ES-I3 (cell line): Measurements from ENCODE around the gene CAPS.
"Not testable (repeated sequence)": the region's sequence is repeated elsewhere in the genome, so short reads cannot be mapped to it uniquely, and the experiment has no call there.

ENCODE experiments used
- H3K36me3 ChIP-seq: 2 replicates; pipeline ENCODE4 v1.6.1; 2013; ENCODE audit warnings: mild to moderate bottlenecking, low read length, control low read depth, moderate library complexity; ENCODE audit not compliant: insufficient read depth
- H3K4me1 ChIP-seq: 2 replicates; pipeline ENCODE4 v1.6.1; 2013; ENCODE audit warnings: mild to moderate bottlenecking, control low read depth, low read length; ENCODE audit not compliant: insufficient read depth
- H3K9ac ChIP-seq: 2 replicates; pipeline ENCODE4 v1.6.1; 2013; ENCODE audit warnings: low read depth, mild to moderate bottlenecking, low read length, moderate library complexity
- H3K9me3 ChIP-seq: 2 replicates; pipeline ENCODE4 v1.6.1; 2013; ENCODE audit warnings: mild to moderate bottlenecking, low read length, moderate library complexity; ENCODE audit not compliant: control insufficient read depth, insufficient read depth

Gene CAPS

GRCh38 chr19:5958074-5958850, 44.2 kb downstream of the CAPS start:
- no peaks in the 10 kb centered on the region for H3K36me3 ChIP-seq
- no peak overlapping the region for H3K9ac ChIP-seq
- no peaks in the 10 kb centered on the region for H3K9me3 ChIP-seq
- peaks cover 52% of the 10 kb centered on the region for H3K4me1 ChIP-seq

GRCh38 chr19:5958851-5959122, 44.7 kb downstream of the CAPS start:
- H3K9ac ChIP-seq = no peak overlapping the region
- H3K9me3 ChIP-seq = no peaks in the 10 kb centered on the region
- H3K36me3 ChIP-seq = no peaks in the 10 kb centered on the region
- peaks cover 46% of the 10 kb centered on the region for H3K4me1 ChIP-seq

- no peaks in the 10 kb centered on the region for H3K9me3 ChIP-seq
- peaks cover 40% of the 10 kb centered on the region for H3K4me1 ChIP-seq
- H3K9ac ChIP-seq = no peak overlapping the region
- H3K36me3 ChIP-seq = no peaks in the 10 kb centered on the region
These were observed 45.4 kb downstream of the CAPS start for GRCh38 chr19:5959260-5960004.

DNA sequence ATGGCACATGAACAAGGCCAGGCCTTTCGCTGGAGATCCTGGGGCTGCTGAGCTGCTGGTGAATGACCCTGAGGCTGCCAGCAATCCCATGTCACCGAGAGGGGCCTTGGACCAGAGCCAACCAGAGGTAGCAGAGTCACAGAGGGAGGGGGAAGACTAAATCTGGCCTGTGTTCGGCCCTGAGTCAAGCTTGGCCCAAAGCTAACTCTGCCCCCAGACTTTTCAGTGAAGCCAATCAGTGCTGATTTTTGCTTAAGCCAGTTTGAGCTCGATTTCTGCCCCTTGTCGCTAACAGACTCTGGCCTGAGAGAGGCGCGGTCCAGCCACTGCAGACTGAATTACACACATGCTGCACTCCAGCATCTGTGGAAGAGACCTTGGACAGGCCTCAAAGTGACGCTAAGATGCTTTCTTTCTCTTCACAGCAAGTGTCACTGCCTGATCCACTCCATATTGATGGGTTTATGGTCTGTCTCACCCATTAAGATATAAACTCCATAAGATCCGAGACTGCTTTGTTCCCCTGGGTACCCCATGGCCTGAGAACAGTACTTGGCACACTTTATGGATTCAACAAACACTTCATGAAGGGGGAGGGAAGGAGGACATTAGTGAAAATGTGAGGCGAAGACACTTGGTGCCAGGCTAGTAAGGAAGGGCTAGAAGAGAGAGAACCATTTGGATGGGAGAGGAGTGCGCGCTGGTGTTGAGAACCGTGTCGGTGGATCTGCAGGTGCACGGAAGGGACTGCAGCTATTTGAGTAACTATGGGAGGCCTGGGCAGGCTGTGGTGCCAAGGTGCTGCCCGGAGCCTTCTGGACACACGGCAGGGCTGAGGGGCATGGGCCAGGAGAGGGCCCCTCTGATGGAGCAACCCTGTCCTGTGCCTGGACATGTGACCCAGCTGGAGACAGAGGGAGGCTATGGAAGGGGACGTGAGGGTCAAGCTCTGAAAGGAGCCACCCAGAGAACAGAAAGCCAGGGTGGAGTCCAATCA, 46.2 kb downstream of the CAPS start:
- H3K4me1 ChIP-seq = peaks cover 33% of the 10 kb centered on the region
- H3K36me3 ChIP-seq = no peaks in the 10 kb centered on the region
- no peaks in the 10 kb centered on the region for H3K9me3 ChIP-seq
- no peak overlapping the region for H3K9ac ChIP-seq

- H3K9ac ChIP-seq, H3K36me3 ChIP-seq, H3K9me3 ChIP-seq: not testable (repeated sequence)
- peaks cover 28% of the 10 kb centered on the region for H3K4me1 ChIP-seq
These were observed 47.6 kb downstream of the CAPS start for GRCh38 chr19:5961641-5961968.

- H3K36me3 ChIP-seq = no peaks in the 10 kb centered on the region
- no peaks in the 10 kb centered on the region for H3K9me3 ChIP-seq
- no peak overlapping the region for H3K9ac ChIP-seq
- H3K4me1 ChIP-seq = peaks cover 25% of the 10 kb centered on the region; the same call in 1 of the 2 replicates
These were observed 48.2 kb downstream of the CAPS start for GRCh38 chr19:5961969-5962945.

GRCh38 chr19:5963259-5963658, 49.2 kb downstream of the CAPS start:
- not testable (repeated sequence) for H3K9me3 ChIP-seq, H3K9ac ChIP-seq, H3K36me3 ChIP-seq
- peaks cover 20% of the 10 kb centered on the region; the same call in 1 of the 2 replicates for H3K4me1 ChIP-seq

DNA sequence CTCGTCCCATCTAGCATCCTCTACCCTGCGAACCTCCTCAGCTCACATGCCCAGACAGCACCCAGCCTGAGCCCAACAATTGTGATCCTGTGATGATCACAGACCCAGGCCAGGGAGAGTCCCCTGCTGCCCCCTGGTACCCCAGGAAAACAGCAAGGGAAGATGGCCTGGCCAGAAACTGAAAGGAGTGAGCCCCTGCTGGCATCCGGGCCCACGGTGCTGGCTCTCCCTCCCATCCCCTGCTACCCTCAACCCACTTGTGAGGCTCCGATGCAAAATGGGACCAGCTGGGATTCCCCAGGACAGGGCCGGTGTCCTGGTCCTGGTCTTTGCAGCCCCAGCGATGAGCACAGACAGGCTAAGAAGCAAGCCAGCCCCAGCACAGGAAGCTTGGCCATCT, 49.8 kb downstream of the CAPS start:
- Histone ChIP-seq H3K4me1 (peaks cover 20% of the 10 kb centered on the region; the same call in 1 of the 2 replicates), H3K9me3 (no peaks in the 10 kb centered on the region), H3K36me3 (no peaks in the 10 kb centered on the region), H3K9ac (no peak overlapping the region)

DNA sequence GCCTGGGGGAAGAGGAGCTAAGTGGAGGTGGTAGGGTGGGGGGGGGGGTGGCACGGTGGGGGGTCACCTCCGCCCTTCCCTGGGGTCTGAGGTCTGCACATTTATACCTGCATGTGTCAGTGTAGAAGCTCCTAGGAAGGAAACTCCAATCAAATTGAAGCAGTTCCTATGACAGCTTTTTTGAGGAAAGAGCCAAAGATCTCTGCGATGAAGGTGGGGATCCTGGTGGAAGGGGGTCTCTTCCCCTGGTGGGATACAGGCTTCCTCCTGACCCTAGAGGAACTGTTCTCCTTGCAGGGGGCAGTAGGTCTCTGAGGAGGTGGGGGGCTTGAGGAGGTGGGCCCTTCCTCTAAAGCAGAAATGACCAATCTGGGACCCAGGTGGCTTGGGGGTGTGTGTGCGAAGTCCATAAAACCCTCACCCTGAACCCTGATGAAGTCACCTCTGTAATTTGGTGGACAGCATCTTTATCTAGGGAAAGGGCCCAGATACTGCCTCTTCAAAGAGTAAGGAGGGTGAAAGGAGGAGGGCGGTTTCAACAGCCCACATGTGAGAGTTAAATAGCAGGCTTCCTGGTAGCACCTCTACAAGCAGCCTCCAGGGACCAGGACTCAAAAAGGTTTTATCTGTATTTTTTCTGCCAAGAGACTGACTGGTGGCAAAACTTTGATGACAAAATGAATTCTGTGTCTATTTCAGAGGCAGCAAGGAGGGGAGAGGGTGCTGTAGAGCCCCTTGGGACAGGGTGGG, 50.9 kb downstream of the CAPS start:
- Histone ChIP-seq H3K36me3 (no peaks in the 10 kb centered on the region), H3K4me1 (peaks cover 27% of the 10 kb centered on the region; the same call in 1 of the 2 replicates), H3K9me3 (no peaks in the 10 kb centered on the region), H3K9ac (no peak overlapping the region)
